GM23338 (cell line): ENCODE measurements around the gene OSGIN1. TPM values are rescaled to one million over a fixed set of nuclear protein-coding genes. Genes with fewer than 3 reads are reported as not detected.

ENCODE experiments used
- ATAC-seq: fragments of 200-7000 bp; cut with Tn5 transposase; 3 replicates; pipeline ENCODE4 v1.9.1; 2020
- DNase-seq: peaks from one replicate; pipeline ENCODE4 v3.0.0-alpha.2; 2015; ENCODE audit warnings: low spot score
- H2AFZ ChIP-seq: fragments of 200-600 bp; sonication (generic); 2 replicates; pipeline ENCODE4 v1.8.0; 2016; ENCODE audit warnings: antibody characterized with exemption, mild to moderate bottlenecking, moderate library complexity
- H3F3A ChIP-seq: fragments of 200-600 bp; sonication (generic); replicated peaks from 2 replicates; pipeline ENCODE4 v1.8.0; 2017; ENCODE audit warnings: antibody characterized with exemption, mixed run types, low read depth
- H3K27ac ChIP-seq: fragments of 200-600 bp; sonication (generic); 2 replicates; pipeline ENCODE4 v1.6.1; 2016; ENCODE audit warnings: low read depth
- H3K27me3 ChIP-seq: fragments of 200-600 bp; sonication (generic); 2 replicates; pipeline ENCODE4 v1.8.0; 2016; ENCODE audit warnings: mild to moderate bottlenecking, mixed run types, moderate library complexity; ENCODE audit not compliant: insufficient read depth
- H3K36me3 ChIP-seq: fragments of 200-600 bp; sonication (generic); 2 replicates; pipeline ENCODE4 v1.8.0; 2016; ENCODE audit warnings: mild to moderate bottlenecking; ENCODE audit not compliant: insufficient read depth
- H3K4me1 ChIP-seq: fragments of 200-600 bp; sonication (generic); 2 replicates; pipeline ENCODE4 v1.8.0; 2016; ENCODE audit warnings: mild to moderate bottlenecking, moderate library complexity; ENCODE audit not compliant: insufficient read depth
- H3K4me2 ChIP-seq: fragments of 200-600 bp; sonication (generic); 2 replicates; pipeline ENCODE4 v1.7.1; 2017; ENCODE audit warnings: mixed run types
- H3K4me3 ChIP-seq: fragments of 200-600 bp; sonication (generic); 2 replicates; pipeline ENCODE4 v1.6.1; 2016; ENCODE audit warnings: mixed run types
- H3K79me2 ChIP-seq: fragments of 200-600 bp; sonication (generic); replicated peaks from 2 replicates; pipeline ENCODE4 v1.8.0; 2017; ENCODE audit warnings: mild to moderate bottlenecking; ENCODE audit not compliant: insufficient read depth
- H3K9me2 ChIP-seq: fragments of 200-600 bp; sonication (generic); 2 replicates; pipeline ENCODE4 v1.8.0; 2017; ENCODE audit not compliant: insufficient read depth
- H4K20me1 ChIP-seq: fragments of 200-600 bp; sonication (generic); replicated peaks from 2 replicates; pipeline ENCODE4 v1.8.0; 2017; ENCODE audit warnings: mild to moderate bottlenecking; ENCODE audit not compliant: insufficient read depth
- H3K27ac Mint-ChIP-seq: 2 replicates; pipeline ENCODE4 v1.8.0; 2020; ENCODE audit warnings: inconsistent platforms, mild to moderate bottlenecking, moderate library complexity, mixed read lengths
- H3K27me3 Mint-ChIP-seq: 3 replicates; pipeline ENCODE4 v1.8.0; 2022; ENCODE audit warnings: low read depth, mild to moderate bottlenecking, moderate library complexity, mixed read lengths, inconsistent platforms; ENCODE audit not compliant: insufficient read depth, poor library complexity
- H3K36me3 Mint-ChIP-seq: 3 replicates; pipeline ENCODE4 v1.8.0; 2021; ENCODE audit warnings: low read depth, mild to moderate bottlenecking, inconsistent platforms, moderate library complexity, mixed read lengths
- H3K4me1 Mint-ChIP-seq: 3 replicates; pipeline ENCODE4 v1.8.0; 2020; ENCODE audit warnings: mild to moderate bottlenecking, inconsistent platforms, mixed read lengths
- H3K4me3 Mint-ChIP-seq: 3 replicates; pipeline ENCODE4 v1.8.0; 2021; ENCODE audit warnings: moderate library complexity, mild to moderate bottlenecking, inconsistent platforms, mixed read lengths
- H3K9me3 Mint-ChIP-seq: 3 replicates; pipeline ENCODE4 v1.8.0; 2020; ENCODE audit warnings: moderate library complexity, mild to moderate bottlenecking, inconsistent platforms, mixed read lengths
- CREB1 ChIP-seq: fragments of 250-450 bp; sonication (Bioruptor Pico); IDR thresholded peaks from 2 replicates; pipeline ENCODE4 v1.5.0; 2020; ENCODE audit warnings: low read depth, mild to moderate bottlenecking, moderate library complexity
- CTCF ChIP-seq, 2 experiments: fragments of 200-600 bp in 1 of 2; sonication (generic) in 1 of 2; conservative IDR thresholded peaks; 2 replicates each; pipeline versions ENCODE4 v1.5.1 to v1.6.1; 2016 to 2017; ENCODE audit warnings: antibody characterized with exemption in 2 of 2, low read depth in 2 of 2, mild to moderate bottlenecking in 2 of 2, moderate library complexity in 1 of 2
- EZH2 ChIP-seq: fragments of 200-600 bp; sonication (generic); IDR thresholded peaks from one replicate; pipeline ENCODE4 v1.8.0; 2017; ENCODE audit warnings: antibody characterized with exemption, mild to moderate bottlenecking, low read depth; ENCODE audit not compliant: unreplicated experiment
- ZNF462 ChIP-seq: fragments of 250-450 bp; sonication (Bioruptor Pico); IDR thresholded peaks from 2 replicates; pipeline ENCODE4 v1.5.0; 2020; ENCODE audit warnings: mild to moderate bottlenecking, moderate library complexity
- polyA plus RNA-seq: library from polyadenylated mRNA; unstranded; fragments of >200 nt; fragmentation: Nextera tagmentation; extraction: Ambion mirVana; gene quantifications from 2 replicates; pipeline ENCODE4 v1.2.1, GENCODE V29; 2016
- total RNA-seq: library from RNA; depleted of rRNA; stranded (reverse); fragments of >200 nt; shearing (Covaris generic); gene quantifications from 2 replicates; pipeline ENCODE4 v1.2.3, GENCODE V29; 2014

OSGIN1 gene
- total and polyA plus RNA-seq, 2 experiments from 2014 or later = 0.32 to 1.6 TPM

- peaks cover 24% of the 10 kb centered on the region for H3K9me3 Mint-ChIP-seq
Measured at GRCh38 chr16:83981799-83982198, 28.8 kb downstream of the OSGIN1 start.

More at GRCh38 chr16:83981799-83982198, 28.8 kb downstream of the OSGIN1 start:
- Histone ChIP-seq H3K4me1 (no peaks in the 10 kb centered on the region), H3K27me3 (no peaks in the 10 kb centered on the region), H3K9me2 (no peaks in the 10 kb centered on the region), H3K79me2 (no peaks in the 10 kb centered on the region), H3F3A (no peaks in the 10 kb centered on the region), H3K27ac (no peak overlapping the region), H2AFZ (no peak overlapping the region), H4K20me1 (no peaks in the 10 kb centered on the region), H3K36me3 (no peaks in the 10 kb centered on the region), H3K4me2 (no peak overlapping the region), H3K4me3 (no peak overlapping the region)
- TF ChIP-seq EZH2 = no peak
- TF ChIP-seq ZNF462 = no peak
- TF ChIP-seq CREB1 (CRISPR knock-in tag) = no peak
- TF ChIP-seq CTCF (conservative IDR thresholded peaks at IDR 0.05; ENCODE audit: low read depth in 2 of 2) = no peak
- H3K36me3 Mint-ChIP-seq = peaks cover 28% of the 10 kb centered on the region
- ATAC-seq = no peak
- no peak for DNase-seq
- H3K4me1 Mint-ChIP-seq = no peaks in the 10 kb centered on the region
- H3K27me3 Mint-ChIP-seq = peaks cover 7% of the 10 kb centered on the region
- H3K27ac Mint-ChIP-seq = no peak overlapping the region
- no peak overlapping the region for H3K4me3 Mint-ChIP-seq
